Astrocyte (in vitro differentiated cells and primary cell): ENCODE data around the gene TTYH1.
A peak's percentile ranks its signal among the peaks of the same experiment; 100 is the strongest.

Experiments
- CTCF ChIP-seq: IDR thresholded peaks from 2 replicates; pipeline ENCODE4 v1.5.1; 2011; ENCODE audit warnings: low read depth, mild to moderate bottlenecking, inconsistent platforms, low read length, moderate library complexity; ENCODE audit not compliant: insufficient read depth
- EZH2 ChIP-seq: IDR thresholded peaks from 2 replicates; pipeline ENCODE4 v1.6.1; 2012; ENCODE audit warnings: mild to moderate bottlenecking, low read length, inconsistent platforms; ENCODE audit not compliant: insufficient read depth

GRCh38 chr19:54390942-54391577 lies 24.2 kb upstream of the TTYH1 start:
- TF ChIP-seq CTCF: peak; percentile 67
- TF ChIP-seq EZH2: no peak
